Fibroblast of the conjunctiva (primary cell): ENCODE data around the gene RAPGEF6.
"Not testable (repeated sequence)": the region's sequence is repeated elsewhere in the genome, so short reads cannot be mapped to it uniquely, and the experiment has no call there.

Source experiments
- DNase-seq: peaks from one replicate; pipeline ENCODE4 v3.0.0-alpha.2; 2010; ENCODE audit warnings: low read depth

RAPGEF6 gene

DNA sequence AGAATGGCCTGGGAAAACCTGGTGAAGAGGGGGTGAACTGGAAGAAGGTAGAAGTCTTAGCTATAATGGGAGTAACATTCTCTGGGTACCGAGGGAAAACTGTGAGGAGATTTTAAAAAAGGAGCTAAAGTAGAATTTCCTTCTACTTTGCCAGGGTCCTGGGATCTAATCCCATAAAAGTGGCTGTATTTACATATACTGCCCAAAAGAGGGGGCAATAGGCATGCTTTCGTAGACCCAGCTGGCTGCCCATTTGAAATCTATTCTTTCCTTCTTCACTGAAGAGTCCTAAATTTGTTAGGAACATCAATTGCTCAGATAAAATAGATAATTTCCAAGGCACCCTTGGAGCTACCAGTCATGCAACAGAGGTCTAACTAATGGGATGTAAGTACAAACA lies 212.0 kb downstream of the RAPGEF6 start:
- DNase-seq: peak; percentile 17

DNA sequence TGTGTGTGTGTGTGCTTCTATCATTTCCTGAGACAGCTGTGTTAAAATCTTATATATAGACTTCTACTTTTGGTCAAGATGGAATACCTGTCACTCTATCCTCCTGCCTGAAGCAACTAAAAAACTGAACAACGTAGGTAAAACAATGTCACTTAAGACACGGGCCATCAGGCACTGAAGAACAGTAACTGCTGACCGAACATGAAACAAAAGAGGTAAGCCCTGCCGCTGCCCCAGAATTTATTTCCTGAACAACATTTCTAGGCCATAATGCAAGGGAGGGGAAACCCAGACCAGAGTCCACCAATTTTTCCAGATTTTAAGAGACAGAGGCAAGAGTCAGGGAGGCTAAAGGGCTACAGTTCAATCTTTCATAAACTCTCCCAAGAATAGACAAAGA lies 215.2 kb downstream of the RAPGEF6 start:
- DNase-seq: no peak

DNA sequence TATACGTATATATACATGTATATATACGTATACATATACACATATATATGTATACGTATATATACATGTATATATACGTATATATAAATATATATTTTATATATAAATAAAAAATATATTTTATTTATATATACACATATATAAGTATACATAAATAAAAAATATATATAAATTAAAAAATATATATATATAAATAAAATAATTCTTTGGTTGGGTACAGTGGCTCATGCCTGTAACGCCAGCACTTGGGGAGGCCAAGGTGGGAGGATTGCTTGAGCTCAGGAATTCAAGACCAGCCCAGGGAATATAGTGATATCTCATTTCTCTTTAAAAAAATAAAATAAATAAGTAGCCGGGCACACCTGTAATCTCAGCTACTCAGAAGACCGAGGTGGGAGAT lies 216.2 kb downstream of the RAPGEF6 start:
- no peak for DNase-seq

DNA sequence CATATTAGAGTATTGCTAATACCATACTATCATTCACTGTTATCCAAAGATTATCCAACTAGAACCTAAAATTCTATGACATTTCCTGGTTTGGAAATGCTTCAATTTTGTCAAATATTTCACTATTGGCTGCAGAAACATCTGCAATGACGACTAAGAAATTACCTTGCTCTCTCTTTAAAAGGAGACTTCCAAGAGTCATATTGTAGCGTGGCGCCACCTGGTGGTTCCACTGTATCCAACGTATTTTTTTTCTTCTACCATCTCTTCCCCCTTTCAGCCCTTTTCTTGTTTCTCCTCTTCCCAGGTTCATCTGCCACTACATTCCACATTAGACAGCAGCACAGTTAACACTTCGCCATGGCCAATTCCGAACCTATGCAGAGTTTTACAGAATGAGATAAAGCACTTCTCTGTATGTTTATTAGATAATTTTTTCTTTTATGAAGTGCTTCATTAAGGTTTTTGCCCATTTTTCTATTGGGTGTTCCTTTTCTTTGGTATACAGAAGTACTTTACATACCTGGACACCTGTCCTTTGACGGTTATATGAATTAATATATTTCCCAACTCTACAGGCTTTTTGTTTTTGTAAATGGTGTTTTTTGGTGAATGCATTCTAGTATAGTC lies 217.7 kb downstream of the RAPGEF6 start:
- DNase-seq: peak; percentile 63

DNA sequence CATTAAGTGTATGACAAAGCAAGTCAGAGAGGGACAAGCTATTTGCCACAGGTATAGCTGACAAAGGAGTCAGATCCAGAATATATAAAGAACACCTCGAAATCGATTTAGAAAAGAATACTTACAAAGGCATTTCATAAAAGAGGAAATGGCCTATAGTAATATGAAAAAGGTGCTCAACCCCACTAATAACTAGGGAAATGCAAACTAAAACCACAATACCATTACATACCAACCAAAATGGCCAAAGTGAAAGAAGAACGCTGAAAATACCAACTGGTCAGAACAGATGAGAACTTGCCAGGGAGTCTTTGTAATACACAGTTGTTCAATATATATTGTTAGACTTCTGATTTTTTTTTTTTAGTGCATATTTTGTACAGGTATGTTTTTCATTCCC lies 218.3 kb downstream of the RAPGEF6 start:
- DNase-seq: no peak

DNA sequence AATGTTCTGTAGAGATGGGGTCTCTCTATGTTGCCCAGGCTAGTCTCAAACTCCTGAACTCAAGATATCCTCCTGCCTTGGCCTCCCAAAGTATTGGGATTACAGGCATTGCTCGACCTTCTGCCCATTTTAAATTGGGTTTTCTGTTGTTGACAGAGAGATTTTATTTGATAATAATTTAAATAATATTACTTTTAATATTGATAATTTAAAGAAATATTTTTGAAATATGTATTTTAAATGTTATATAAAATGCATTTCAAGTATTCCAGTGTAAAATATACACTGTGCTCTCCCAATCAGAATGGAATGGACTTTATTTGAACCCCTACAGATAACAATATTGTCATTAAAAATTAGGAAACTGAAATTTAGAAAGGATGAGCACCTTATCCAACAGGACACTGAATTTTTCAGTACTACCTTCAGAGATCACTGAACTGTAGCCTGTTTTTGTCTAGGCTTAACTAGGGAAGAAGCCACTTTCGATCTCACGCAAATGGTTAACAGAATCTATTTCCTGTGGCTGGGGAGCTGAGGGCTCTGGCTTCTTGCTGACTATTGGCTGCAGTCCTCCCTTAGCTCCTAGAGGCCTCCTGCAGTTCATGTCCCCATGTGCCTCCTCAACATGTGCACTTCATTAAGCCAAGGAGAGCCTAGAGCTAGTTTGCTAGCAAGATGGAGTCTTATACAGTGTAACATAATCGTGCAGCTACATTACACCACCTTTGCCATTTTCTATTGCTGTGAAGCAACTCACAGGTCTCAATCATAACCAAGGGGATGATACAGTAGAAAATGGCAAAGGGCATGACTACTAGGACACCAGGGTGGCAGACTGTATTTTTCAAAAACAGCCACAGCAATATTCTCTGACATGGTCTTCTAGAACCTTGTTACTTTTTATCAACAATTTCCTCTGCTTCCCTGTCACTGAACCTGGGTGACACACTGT lies 221.1 kb downstream of the RAPGEF6 start:
- DNase-seq: peak; percentile 49

DNA sequence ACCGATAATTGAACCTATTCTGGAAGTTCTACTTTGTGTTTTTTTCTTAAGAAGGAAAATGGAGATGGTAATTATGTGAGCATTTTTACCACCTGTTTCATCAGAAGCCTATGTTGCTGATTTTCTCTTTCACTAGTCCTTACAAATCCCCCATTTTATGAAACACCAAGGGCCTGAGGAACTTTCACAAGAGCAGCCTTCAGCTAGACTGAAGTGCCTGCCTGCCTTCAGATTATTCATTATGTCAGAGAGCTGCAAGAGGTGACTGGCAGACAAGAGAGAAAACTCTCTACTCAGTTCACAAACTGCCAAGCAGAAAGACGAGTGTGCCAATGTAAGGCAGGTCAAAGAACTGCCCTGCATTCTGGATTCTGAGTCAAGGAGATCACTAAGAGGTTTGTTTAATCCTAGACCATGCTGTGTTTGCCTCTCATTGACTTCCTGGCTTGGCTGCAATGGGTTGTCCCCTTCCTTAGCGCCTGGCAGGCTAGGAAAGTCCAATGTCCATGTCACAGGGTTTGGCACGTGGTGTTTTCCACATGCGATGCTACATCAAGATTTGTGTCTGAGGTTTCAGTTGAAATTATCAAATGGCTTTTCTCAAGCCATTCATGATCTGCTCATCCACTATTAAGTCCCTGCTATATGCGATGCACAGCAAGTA lies 227.9 kb downstream of the RAPGEF6 start:
- DNase-seq: no peak

DNA sequence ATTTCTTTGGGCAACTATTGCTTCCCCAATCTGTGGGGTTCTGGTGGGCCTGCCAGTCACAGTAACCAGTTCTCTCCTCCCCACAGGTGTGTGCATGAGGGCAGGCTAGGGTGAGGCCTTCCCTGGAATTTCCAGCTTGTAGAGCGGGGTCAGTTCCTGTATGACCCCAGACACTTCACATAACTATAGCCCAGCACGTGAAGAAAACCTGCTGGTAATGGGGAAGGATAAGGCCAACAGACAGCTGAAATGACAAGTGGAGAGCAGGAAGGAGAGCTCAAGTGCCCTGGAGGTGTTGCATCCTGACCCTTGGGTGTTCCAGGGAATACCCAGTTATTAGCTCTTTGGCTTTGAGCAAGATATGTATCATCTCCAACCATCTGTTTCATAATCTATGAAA lies 229.0 kb downstream of the RAPGEF6 start:
- no peak for DNase-seq

DNA sequence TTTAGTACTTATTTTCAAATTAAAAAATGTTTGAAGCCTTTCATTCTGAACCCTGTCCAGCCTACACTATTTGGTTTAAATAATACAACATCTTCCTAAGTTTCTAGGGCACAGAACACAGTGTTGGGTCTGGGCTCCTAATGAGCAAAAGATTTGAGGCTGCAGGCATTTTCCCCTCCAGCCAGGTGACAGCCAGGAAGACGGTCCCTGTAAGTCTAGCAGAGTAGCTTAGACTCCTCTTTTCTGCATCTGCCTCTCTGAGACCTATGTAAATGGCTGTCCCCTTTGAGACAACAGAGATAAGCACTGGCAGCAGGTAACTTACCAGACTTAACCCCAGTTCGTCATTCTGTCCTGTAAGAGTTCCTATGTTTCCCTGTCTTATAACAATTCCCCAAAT lies 229.4 kb downstream of the RAPGEF6 start:
- DNase-seq: no peak

DNA sequence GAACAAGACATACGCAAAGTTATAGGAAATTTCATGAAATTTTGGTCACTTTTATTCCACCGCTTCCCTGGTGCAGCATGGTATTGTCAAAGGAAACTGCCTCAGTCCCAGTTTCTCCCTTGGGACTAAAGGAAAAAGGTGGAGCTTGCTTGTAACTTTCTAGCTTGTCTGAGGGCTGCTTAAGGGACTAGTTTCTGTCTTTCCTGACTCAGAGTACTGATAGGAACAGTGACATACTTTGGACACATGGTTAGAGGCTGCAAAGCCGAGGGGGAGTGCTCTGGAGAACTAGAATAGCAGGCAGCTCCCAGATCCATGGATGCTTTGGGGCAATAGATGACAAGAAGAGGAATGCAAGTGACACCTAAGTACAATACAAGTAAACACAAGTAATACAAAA lies 234.4 kb downstream of the RAPGEF6 start:
- DNase-seq: no peak

DNA sequence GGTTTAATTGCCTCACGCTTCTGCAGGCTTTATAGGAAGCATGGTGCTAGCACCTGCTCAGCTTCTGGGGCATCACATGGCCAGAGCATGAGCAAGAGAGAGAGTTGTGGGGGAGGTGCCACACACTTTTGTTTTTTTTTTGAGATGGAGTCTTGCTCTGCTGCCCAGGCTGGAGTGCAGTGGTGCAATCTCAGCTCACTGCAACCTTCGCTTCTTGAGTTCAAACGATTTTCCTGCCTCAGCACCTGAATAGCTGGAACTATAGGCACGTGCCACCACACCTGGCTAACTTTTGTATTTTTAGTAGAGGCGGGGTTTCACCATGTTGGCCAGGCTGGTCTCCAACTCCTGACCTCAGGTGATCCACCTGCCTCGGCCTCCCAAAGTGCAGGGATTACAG lies 236.0 kb downstream of the RAPGEF6 start:
- not testable (repeated sequence) for DNase-seq

DNA sequence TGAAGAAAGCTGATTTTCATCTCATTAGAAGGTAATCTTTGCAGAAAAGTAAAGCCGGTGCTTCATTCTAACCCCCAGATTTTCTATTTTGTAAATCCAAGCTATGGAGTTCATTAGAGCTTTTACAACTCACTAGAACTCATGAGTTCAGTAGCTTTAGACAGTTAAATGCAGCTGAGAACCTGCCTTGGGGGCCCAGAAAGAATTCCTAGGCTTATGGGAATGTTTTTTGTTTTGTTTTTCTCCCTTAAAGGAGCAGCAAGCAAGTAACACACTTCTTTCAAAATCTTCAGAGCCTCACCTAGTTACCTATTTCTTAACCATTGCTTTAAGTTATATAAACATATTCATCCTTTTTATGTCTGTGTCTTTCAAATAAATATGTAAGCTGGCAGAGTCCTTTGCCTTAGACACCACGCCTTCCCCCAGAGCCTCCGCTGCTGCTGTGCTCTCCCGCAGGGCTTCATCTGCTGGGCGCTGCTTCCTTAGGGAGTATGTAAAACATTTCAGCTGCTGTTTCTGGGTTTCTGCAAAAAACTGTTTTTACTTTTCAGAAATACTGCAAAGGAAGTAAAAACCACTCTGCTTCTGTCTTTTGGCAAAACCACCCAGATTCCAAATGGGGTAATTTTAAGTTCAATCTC lies 238.3 kb downstream of the RAPGEF6 start:
- DNase-seq: no peak

DNA sequence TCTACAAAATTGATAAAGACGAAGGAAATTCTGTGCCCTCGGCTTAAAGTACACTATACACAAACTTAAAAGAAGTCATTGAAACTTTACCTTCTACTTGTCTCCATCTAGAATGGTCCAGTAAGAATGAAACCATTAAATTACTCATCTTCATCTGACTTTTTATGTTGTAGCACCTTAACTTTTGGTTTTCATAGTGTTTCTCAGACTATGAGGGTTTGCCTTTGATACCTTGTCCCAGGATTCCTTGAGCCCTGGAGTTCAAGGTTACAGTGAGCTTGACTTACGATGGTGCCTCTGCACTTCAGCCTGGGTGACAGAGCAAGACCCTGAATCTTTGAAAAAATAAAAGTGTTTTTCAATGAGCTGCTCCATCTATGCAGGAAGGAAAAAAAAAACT lies 239.0 kb downstream of the RAPGEF6 start:
- DNase-seq: no peak

DNA sequence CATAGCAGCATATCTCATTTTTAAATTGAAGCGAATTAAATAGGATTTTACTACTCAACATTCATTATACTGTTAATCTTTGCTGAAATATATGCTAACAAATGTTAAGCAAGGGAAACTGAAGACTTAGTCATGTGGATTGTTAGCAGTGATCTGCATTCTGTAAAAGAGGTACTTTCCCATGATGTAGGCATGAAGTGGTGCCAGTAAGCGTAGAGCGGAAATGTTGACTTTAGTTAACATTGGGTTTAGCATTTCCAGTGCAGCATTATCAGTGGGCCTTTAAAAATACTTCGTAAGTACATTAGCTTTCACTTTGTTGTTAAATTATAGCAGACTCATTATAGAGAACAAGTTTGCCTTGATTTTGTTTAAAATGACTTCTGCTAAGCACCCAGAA lies 240.9 kb downstream of the RAPGEF6 start:
- DNase-seq: no peak

DNA sequence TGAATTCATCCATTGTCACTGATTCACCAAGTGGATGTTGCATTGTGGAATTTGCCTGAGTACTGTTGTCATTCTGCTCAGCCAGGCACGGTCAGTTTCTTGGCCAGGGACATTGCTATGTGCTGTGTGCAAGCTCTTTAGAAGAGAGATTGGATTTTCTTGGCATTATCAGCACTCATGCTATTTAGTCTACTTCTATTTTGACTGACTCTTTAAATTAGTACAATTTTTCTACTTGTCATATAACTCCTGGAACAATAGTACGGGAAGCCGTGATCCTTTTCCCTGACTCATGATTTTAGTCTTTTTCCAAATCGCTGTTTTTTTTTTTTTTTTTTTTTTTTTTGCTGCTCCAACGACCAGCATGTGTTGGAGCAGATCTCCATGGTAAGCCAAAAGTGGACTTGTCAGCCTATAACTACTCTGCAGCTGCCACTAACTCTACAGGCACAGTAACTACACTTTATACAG lies 241.5 kb downstream of the RAPGEF6 start:
- no peak for DNase-seq

DNA sequence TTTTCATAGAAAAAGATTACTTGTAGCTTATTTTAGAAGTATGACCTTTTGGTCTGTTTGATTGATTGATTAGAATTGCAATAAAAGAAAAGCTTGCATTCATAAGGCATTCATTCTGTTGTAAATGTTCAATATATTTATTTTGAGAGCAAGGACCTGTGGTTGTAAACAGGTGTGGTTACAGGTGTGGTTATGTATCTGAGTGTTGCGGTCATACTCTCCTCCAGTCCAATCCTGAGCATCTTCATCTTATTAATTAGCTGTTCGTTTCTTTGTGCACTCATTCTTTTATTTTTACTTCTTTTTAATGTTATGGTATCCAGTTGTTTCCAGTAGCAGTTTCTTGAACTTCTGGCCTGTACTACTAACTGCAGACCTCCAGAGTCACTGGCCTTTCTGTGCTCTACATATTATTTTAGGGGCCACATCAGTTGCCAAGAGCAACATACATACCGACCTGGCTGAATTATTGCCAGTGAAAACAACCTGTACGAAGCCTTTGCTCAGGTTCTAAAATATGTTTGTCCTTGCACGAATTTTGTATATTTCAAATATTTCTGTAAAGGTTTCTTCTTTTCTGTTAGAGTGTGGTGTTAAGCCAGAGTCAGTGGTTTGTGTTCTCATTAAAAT lies 242.4 kb downstream of the RAPGEF6 start:
- no peak for DNase-seq

DNA sequence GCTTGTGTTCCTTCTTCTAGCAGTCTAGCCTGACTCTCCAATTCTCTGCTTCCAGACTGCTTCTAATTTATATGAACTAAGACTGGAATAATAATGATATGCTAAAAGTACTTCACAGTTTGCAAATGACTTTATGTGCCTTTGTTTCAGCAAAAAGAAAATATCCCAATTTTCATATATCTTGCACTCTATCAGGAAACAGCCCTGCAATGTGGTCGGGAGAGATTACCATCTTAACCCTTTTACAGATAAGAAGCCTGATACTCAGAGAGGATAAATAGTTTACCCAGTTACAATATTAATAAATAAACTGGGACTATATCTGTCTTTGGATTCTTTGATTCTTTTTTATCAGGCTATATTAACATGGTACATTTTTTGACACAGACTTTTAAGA lies 245.2 kb downstream of the RAPGEF6 start:
- DNase-seq: no peak

DNA sequence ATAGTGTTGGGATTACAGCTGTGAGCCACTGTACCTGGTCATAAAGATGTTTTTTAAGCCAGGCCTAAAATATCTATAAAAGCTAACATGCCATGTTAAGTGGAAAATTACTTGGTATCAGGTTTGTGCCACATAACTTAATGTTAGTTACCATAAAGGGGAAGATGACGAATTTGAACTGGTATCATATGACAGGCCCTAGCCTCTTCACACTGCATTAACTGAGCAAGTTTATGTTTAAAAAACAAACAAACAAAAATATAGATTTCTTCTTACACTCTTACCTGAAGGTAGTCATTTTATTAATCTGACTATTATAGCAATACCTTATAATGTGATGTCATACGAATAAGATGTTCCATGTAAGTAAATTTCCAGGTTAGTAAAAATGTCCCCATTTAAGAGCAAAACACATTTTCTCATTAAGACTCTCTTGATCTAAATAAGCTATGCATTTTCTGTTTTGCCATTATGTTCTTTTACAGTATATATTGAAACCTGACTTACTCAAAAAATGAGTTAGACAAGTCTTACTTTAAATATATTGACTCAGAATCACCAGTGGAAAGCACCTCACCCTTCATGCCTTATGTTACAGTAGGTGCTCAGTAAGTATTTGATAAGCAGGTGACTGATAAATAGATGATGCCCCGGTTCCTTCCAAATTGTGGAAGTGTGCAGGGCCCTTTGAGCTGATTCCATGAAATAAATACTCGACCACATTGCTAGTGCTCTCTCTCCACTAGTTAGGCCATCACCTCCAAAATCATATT lies 245.7 kb downstream of the RAPGEF6 start:
- no peak for DNase-seq

DNA sequence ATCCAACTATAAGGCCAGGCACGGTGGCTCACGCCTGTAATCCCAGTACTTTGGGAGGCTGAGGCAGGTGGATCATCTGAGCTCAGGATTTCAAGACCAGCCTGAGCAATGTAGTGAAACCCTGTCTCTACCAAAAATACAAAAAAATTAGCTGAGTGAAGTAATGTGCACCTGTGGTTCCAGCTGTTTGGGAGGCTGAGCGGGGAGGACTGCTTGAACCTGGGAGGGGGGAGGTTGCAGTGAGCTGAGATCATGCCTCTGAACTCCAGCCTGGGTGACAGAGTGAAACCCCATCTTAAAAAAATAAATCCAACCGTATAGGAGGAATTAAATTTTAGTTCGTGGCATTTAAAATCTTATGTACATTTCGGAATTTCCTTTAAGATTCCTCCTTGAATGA lies 247.8 kb downstream of the RAPGEF6 start:
- DNase-seq: no peak

DNA sequence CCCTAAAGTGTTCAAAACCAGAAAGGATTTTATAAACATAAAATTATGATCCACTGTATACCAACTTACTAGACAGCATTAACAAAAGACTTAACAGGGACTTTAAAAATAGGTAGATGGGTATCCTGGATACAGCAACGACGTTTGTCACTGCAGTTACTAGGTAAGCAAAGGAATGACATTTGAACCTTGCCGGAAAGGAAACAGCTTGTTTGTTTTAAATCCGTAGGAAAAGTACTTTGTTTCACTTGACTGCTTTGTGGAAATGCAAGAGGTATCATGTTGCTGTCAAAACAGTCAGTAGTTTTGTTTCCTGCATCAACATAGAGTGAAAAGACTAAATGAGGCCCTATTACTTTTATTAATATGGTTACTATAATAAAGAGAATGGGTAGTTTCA lies 248.2 kb downstream of the RAPGEF6 start:
- DNase-seq: no peak

DNA sequence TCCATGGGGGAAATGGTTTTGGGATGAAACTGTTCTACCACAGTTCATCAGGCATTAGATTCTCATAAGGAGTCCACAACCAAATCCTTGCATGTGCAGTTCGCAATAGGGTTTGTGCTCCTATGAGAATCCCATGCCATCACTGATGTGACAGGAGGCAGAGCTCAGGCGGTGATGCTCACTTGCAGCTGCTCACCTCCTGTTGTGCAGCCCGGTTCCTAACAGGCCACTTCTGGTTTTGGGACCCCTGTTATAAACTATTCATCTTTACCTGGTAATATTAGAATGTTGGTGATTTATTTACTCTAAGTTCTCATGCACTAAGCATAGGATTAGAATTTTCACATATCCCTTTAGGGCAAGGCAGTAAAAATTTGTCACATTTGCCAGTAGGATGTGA lies 248.9 kb downstream of the RAPGEF6 start:
- DNase-seq: no peak
